Activated CD8-positive, alpha-beta T cell treated with anti-CD3 and anti-CD28 coated beads for 36 hours (primary cell): ENCODE measurements around the gene RC3H2. TPM values are rescaled to one million over a fixed set of nuclear protein-coding genes. Genes with fewer than 3 reads are reported as not detected.
"Not testable (repeated sequence)": the region's sequence is repeated elsewhere in the genome, so short reads cannot be mapped to it uniquely, and the experiment has no call there.

Source experiments
- ATAC-seq: fragments of 200-7000 bp; cut with Tn5 transposase; one replicate; pipeline ENCODE4 v1.10.0; 2021; ENCODE audit warnings: mild to moderate bottlenecking, moderate library complexity
- CTCF ChIA-PET: fragments of 350-600 bp; sonication (Branson Sonifier 250); formaldehyde crosslinking; loops from one replicate; lab custom pipeline; 2021; ENCODE audit warnings: antibody characterized with exemption; lab: Charles Lee
- POLR2A ChIA-PET: fragments of 350-600 bp; sonication (Branson Sonifier 250); formaldehyde crosslinking; loops from one replicate; lab custom pipeline; 2021; ENCODE audit warnings: antibody characterized with exemption; lab: Charles Lee
- DNase-seq: peaks from one replicate; pipeline ENCODE4 v3.0.0-alpha.2; 2020
- H3K27ac Mint-ChIP-seq: one replicate; pipeline ENCODE4 v1.8.0; 2021; ENCODE audit warnings: mild to moderate bottlenecking, mixed read lengths
- H3K27me3 Mint-ChIP-seq: one replicate; pipeline ENCODE4 v1.8.0; 2021; ENCODE audit warnings: mixed read lengths
- H3K36me3 Mint-ChIP-seq: one replicate; pipeline ENCODE4 v1.8.0; 2021; ENCODE audit warnings: low read depth, mixed read lengths
- H3K4me1 Mint-ChIP-seq: one replicate; pipeline ENCODE4 v1.8.0; 2021; ENCODE audit warnings: low read depth, mixed read lengths
- H3K4me3 Mint-ChIP-seq: one replicate; pipeline ENCODE4 v1.8.0; 2021; ENCODE audit warnings: mild to moderate bottlenecking, moderate library complexity, mixed read lengths
- H3K9me3 Mint-ChIP-seq: one replicate; pipeline ENCODE4 v1.8.0; 2021; ENCODE audit warnings: mixed read lengths
- CTCF ChIP-seq: fragments of 200-600 bp; IDR thresholded peaks from one replicate; pipeline ENCODE4 v1.8.0; 2022; ENCODE audit warnings: antibody characterized with exemption, mild to moderate bottlenecking
- intact Hi-C: fragments of 100-400 bp; cut with micrococcal nuclease; formaldehyde crosslinking; loops from one replicate; pipeline ENCODE4 v1.10.0; 2022
- total RNA-seq, 2 experiments: library from RNA; stranded (reverse); gene quantifications; one replicate each; pipeline ENCODE4 v1.2.3, GENCODE V29; 2021

RC3H2 gene
- total RNA-seq, 2 experiments from 2014 or later = 22.7 to 22.8 TPM

DNA sequence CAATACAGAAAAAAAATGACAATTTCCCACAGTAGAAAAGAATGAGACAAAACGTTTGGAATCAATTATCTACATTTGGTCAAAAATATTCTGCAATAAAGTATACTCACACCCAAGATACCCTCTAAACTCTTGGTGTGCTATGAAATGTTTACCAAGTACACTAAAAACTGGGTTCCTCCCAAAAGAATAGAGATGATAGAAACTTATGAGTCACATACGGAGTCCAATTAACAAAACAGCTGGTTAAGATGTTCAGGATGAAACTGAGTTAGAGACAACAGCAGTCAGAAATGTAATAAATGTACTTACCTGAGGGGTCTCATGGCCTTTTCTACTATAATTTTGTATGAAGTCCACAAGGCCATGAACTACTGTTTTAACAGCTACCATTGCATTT is 25.7 kb downstream of the RC3H2 start:
- POLR2A ChIA-PET = interaction anchor here (0.7 kb wide), 1 partner anchor 148 kb away, joined by 3 read pairs; no protein-coding TSS in a partner anchor
- ATAC-seq (no peak), DNase-seq (no peak)
- H3K4me3 Mint-ChIP-seq = no peak overlapping the region
- intact Hi-C loops = no loop called here
- peaks cover 15% of the 10 kb centered on the region for H3K4me1 Mint-ChIP-seq
- peaks cover 27% of the 10 kb centered on the region for H3K36me3 Mint-ChIP-seq
- no peak overlapping the region for H3K27ac Mint-ChIP-seq
- no peak for TF ChIP-seq CTCF
- H3K27me3 Mint-ChIP-seq = no peaks in the 10 kb centered on the region
- H3K9me3 Mint-ChIP-seq = no peaks in the 10 kb centered on the region
- CTCF ChIA-PET = no interaction called here

DNA sequence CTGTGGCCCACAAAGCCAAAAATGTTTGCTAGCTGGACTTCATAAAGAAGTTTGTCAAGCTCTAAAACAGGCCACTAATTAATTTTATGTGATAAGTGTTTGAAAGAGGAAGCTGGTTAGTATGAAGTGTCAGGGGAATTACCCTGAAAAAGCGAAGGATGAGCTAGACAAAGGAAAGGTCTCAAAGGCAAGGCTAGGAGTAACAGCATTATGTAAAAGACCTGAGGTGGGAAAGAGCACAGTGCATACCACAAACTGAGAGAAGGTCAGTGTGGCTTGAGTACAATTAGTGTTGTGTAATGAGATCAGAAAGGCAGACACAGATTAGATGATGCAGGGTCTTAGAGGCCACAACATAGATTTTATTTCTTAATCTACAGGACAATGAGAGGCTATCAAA is 29.6 kb downstream of the RC3H2 start:
- Mint-ChIP-seq H3K4me3 (no peak overlapping the region), H3K27ac (peak overlapping the region; percentile 4), H3K27me3 (no peaks in the 10 kb centered on the region), H3K4me1 (peaks cover 8% of the 10 kb centered on the region), H3K36me3 (peaks cover 26% of the 10 kb centered on the region), H3K9me3 (no peaks in the 10 kb centered on the region)
- ATAC-seq (no peak), DNase-seq (no peak)
- intact Hi-C loops = no loop called here
- no peak for TF ChIP-seq CTCF
- POLR2A ChIA-PET = interaction anchor here (0.6 to 1.1 kb wide), 2 partner anchors 16 to 33 kb away, joined by 3 read pairs; no protein-coding TSS in a partner anchor
- CTCF ChIA-PET = interaction anchor here (1.5 to 1.6 kb wide), 2 partner anchors 14 to 40 kb away, joined by 3 to 4 read pairs; no protein-coding TSS in a partner anchor

GRCh38 chr9:122867276-122867675 is 37.9 kb downstream of the RC3H2 start:
- POLR2A ChIA-PET, ATAC-seq, H3K9me3 Mint-ChIP-seq, H3K27ac Mint-ChIP-seq, DNase-seq, intact Hi-C loops, H3K4me3 Mint-ChIP-seq, H3K4me1 Mint-ChIP-seq, CTCF ChIA-PET, H3K27me3 Mint-ChIP-seq: not testable (repeated sequence)
- H3K36me3 Mint-ChIP-seq = peaks cover 21% of the 10 kb centered on the region

DNA sequence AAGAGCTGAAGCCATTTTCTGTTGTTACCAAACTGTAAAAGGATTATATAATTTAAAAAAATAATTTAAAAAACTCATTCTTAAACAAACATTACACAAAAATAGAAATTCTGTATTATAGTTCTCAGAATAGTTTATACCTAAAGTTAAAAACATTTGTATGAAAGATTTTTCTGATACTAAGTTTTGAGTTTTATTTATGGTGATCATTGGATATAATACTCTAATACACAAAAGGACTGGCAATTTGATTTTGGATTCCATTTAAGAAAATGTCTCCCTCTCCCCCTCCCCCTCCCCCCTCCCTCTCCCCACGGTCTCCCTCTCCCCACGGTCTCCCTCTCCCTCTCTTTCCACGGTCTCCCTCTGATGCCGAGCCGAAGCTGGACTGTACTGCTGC is 39.1 kb downstream of the RC3H2 start:
- Mint-ChIP-seq H3K4me1 (no peaks in the 10 kb centered on the region), H3K9me3 (no peaks in the 10 kb centered on the region), H3K36me3 (peaks cover 18% of the 10 kb centered on the region), H3K27ac (no peak overlapping the region), H3K27me3 (no peaks in the 10 kb centered on the region), H3K4me3 (no peak overlapping the region)
- TF ChIP-seq CTCF = no peak
- no peak for DNase-seq
- intact Hi-C loops = no loop called here
- no peak for ATAC-seq
- ChIA-PET POLR2A (interaction anchor here (0.7 kb wide), 1 partner anchor 30 kb away, joined by 3 read pairs; no protein-coding TSS in a partner anchor), CTCF (no interaction called here)

GRCh38 chr9:122865300-122865699 is 39.9 kb downstream of the RC3H2 start:
- no peak for DNase-seq
- no peak for TF ChIP-seq CTCF
- no peak overlapping the region for H3K4me3 Mint-ChIP-seq
- ChIA-PET CTCF (no interaction called here), POLR2A (interaction anchor here (0.7 to 1.0 kb wide), 2 partner anchors 21 to 29 kb away, joined by 3 read pairs; no protein-coding TSS in a partner anchor)
- no peaks in the 10 kb centered on the region for H3K4me1 Mint-ChIP-seq
- intact Hi-C loops = no loop called here
- no peaks in the 10 kb centered on the region for H3K27me3 Mint-ChIP-seq
- peaks cover 18% of the 10 kb centered on the region for H3K36me3 Mint-ChIP-seq
- H3K27ac Mint-ChIP-seq = peak overlapping the region; percentile 69
- no peaks in the 10 kb centered on the region for H3K9me3 Mint-ChIP-seq
- ATAC-seq = no peak
